Measurements from ENCODE around the gene RAB10.
"Not testable (repeated sequence)": the region's sequence is repeated elsewhere in the genome, so short reads cannot be mapped to it uniquely, and the experiment has no call there.

RAB10 gene

GRCh38 chr2:26064846-26065245 lies 31.0 kb downstream of the RAB10 start:
- no peak for DNase-seq

GRCh38 chr2:26067186-26067974 lies 33.5 kb downstream of the RAB10 start:
- no peak for DNase-seq

GRCh38 chr2:26067980-26068507 lies 34.2 kb downstream of the RAB10 start:
- DNase-seq, result no peak

GRCh38 chr2:26068602-26069298 lies 34.9 kb downstream of the RAB10 start:
- no peak for DNase-seq

GRCh38 chr2:26070730-26071129 lies 36.8 kb downstream of the RAB10 start:
- no peak for DNase-seq

- no peak for DNase-seq
Measured at GRCh38 chr2:26072925-26073768, 39.3 kb downstream of the RAB10 start.

GRCh38 chr2:26073830-26074229 lies 39.9 kb downstream of the RAB10 start:
- no peak for DNase-seq

GRCh38 chr2:26074676-26075075 lies 40.8 kb downstream of the RAB10 start:
- DNase-seq, result no peak

GRCh38 chr2:26075173-26075572 lies 41.3 kb downstream of the RAB10 start:
- DNase-seq, result no peak

- DNase-seq, result no peak
Measured at GRCh38 chr2:26076001-26076587, 42.2 kb downstream of the RAB10 start.

- DNase-seq, result no peak
Measured at GRCh38 chr2:26077291-26077690, 43.4 kb downstream of the RAB10 start.

GRCh38 chr2:26078939-26079338 lies 45.1 kb downstream of the RAB10 start:
- no peak for DNase-seq

- DNase-seq, result no peak
Measured at GRCh38 chr2:26080356-26080755, 46.5 kb downstream of the RAB10 start.

GRCh38 chr2:26080925-26081324 lies 47.0 kb downstream of the RAB10 start:
- DNase-seq, result not testable (repeated sequence)

GRCh38 chr2:26081556-26081955 lies 47.7 kb downstream of the RAB10 start:
- no peak for DNase-seq

GRCh38 chr2:26086155-26086637 lies 52.3 kb downstream of the RAB10 start:
- DNase-seq, result no peak

- DNase-seq, result no peak
Measured at GRCh38 chr2:26086779-26087178, 52.9 kb downstream of the RAB10 start.

GRCh38 chr2:26088038-26088643 lies 54.3 kb downstream of the RAB10 start:
- DNase-seq, result no peak

- not testable (repeated sequence) for DNase-seq
Measured at GRCh38 chr2:26088931-26089330, 55.0 kb downstream of the RAB10 start.

- DNase-seq, result no peak
Measured at GRCh38 chr2:26089337-26089736, 55.5 kb downstream of the RAB10 start.

GRCh38 chr2:26095758-26096157 lies 61.9 kb downstream of the RAB10 start:
- DNase-seq, result no peak

GRCh38 chr2:26099933-26100332 lies 66.0 kb downstream of the RAB10 start:
- DNase-seq, result no peak

Data from effector CD8-positive, alpha-beta T cell (primary cell).